Upper lobe of left lung (tissue), 6 donors: Measurements from ENCODE around the gene KDM5C. TPM values are rescaled to one million over a fixed set of nuclear protein-coding genes. Genes with fewer than 3 reads are reported as not detected.

ENCODE experiments used
- ATAC-seq, 2 donors: fragments of 200-7000 bp; cut with Tn5 transposase; one replicate each; pipeline ENCODE4 v1.9.1; 2022; ENCODE audit warnings: mild to moderate bottlenecking in 2 of 2, moderate library complexity in 2 of 2; ENCODE audit not compliant: low FRiP score in 2 of 2
- DNase-seq, 2 donors: peaks; one replicate each; pipeline ENCODE4 v3.0.0-alpha.2; 2019 to 2020
- H3K27ac ChIP-seq, 4 donors: fragments of 200-600 bp; sonication (generic); one replicate each; pipeline ENCODE4 v1.5.1; 2016 to 2019
- H3K27me3 ChIP-seq, 4 donors: fragments of 200-600 bp; sonication (generic); one replicate each; pipeline ENCODE4 v1.5.1; 2017 to 2019
- H3K36me3 ChIP-seq, 4 donors: fragments of 200-600 bp; sonication (generic); one replicate each; pipeline ENCODE4 v1.5.1; 2016 to 2019
- H3K4me1 ChIP-seq, 4 donors: fragments of 200-600 bp; sonication (generic); one replicate each; pipeline ENCODE4 v1.5.1; 2018 to 2019
- H3K4me3 ChIP-seq, 4 donors: fragments of 200-600 bp; sonication (generic); one replicate each; pipeline ENCODE4 v1.5.1; 2017 to 2019; ENCODE audit warnings: mild to moderate bottlenecking in 2 of 4, moderate library complexity in 1 of 4
- H3K9me3 ChIP-seq, 4 donors: fragments of 200-600 bp; sonication (generic); one replicate each; pipeline ENCODE4 v1.5.1; 2018 to 2019
- CTCF ChIP-seq, 6 experiments: fragments of 450-650 bp in 4 of 6; fragments of 200-600 bp in 2 of 6; sonication (generic) in 2 of 6; IDR thresholded peaks; one replicate each; pipeline ENCODE4 v1.5.1; 2016 to 2019; ENCODE audit warnings: antibody characterized with exemption in 6 of 6
- EP300 ChIP-seq, 4 donors: sonication (generic); formaldehyde crosslinking; IDR thresholded peaks; one replicate each; pipeline ENCODE4 v1.5.1; 2017; ENCODE audit warnings: antibody characterized with exemption in 4 of 4, control low read depth in 2 of 4
- POLR2A ChIP-seq, 4 donors: fragments of 450-650 bp; IDR thresholded peaks; one replicate each; pipeline ENCODE4 v1.5.1; 2016 to 2017; ENCODE audit warnings: antibody characterized with exemption in 4 of 4, mild to moderate bottlenecking in 2 of 4
- POLR2AphosphoS5 ChIP-seq, 2 donors: sonication (generic); formaldehyde crosslinking; IDR thresholded peaks; one replicate each; pipeline ENCODE4 v1.5.1; 2017; ENCODE audit warnings: antibody characterized with exemption in 2 of 2
- WGBS, 2 donors: methylation state at CpG; one replicate each; pipeline ENCODE4 v1.1.5; 2017 to 2018; 5-methylcytosine and 5-hydroxymethylcytosine counted together
- total RNA-seq, 6 donors: library from RNA; depleted of rRNA in 4 of 6; stranded (reverse); fragments of >200 nt in 4 of 6; gene quantifications; one replicate each; pipeline versions ENCODE4 v1.1.0 to v1.2.1, GENCODE V29; 2016 to 2021
- donor health status: DM: no; HTN: no; CAD: no; lungs with moderate emphysema.
- donor health status: DM: no; HTN: yes; CAD: no; lungs with severe emphysema.

Gene KDM5C
- total RNA-seq, 6 donors from 2014 or later = 79.0 to 171 (median 108) TPM

GRCh38 chrX:53255738-53256191 lies 30.8 kb upstream of the KDM5C start:
- WGBS, 2 donors = 84 to 100% methylated on average over 4 of the region's 9 CpGs
- Histone ChIP-seq H3K27ac (no peak overlapping the region), H3K36me3 (peaks cover 0 to 7% (median 2%) of the 10 kb centered on the region in 4 donors), H3K4me3 (no peak overlapping the region), H3K27me3 (no peaks in the 10 kb centered on the region), H3K9me3 (no peaks in the 10 kb centered on the region), H3K4me1 (no peaks in the 10 kb centered on the region)
- no peak for TF ChIP-seq CTCF (IDR thresholded peaks at IDR 0.05)
- TF ChIP-seq POLR2A (IDR thresholded peaks at IDR 0.05) = no peak
- no peak for TF ChIP-seq EP300 (IDR thresholded peaks at IDR 0.05)
- TF ChIP-seq POLR2AphosphoS5 (IDR thresholded peaks at IDR 0.05) = no peak
- DNase-seq (no peak), ATAC-seq (no peak)

- 92 to 100% methylated on average over 2 to 19 of the region's 22 CpGs for WGBS, 2 donors
- no peak for TF ChIP-seq CTCF (IDR thresholded peaks at IDR 0.05)
- no peak for TF ChIP-seq POLR2AphosphoS5 (IDR thresholded peaks at IDR 0.05)
- no peak for TF ChIP-seq EP300 (IDR thresholded peaks at IDR 0.05)
- no peak for TF ChIP-seq POLR2A (IDR thresholded peaks at IDR 0.05)
- no peak for ATAC-seq
- Histone ChIP-seq H3K4me1 (no peaks in the 10 kb centered on the region), H3K4me3 (no peak overlapping the region), H3K27ac (no peak overlapping the region), H3K27me3 (no peaks in the 10 kb centered on the region), H3K36me3 (peaks cover 0 to 12% (median 5%) of the 10 kb centered on the region in 4 donors), H3K9me3 (no peaks in the 10 kb centered on the region)
- DNase-seq = no peak
Observed at GRCh38 chrX:53254570-53255461, 29.8 kb upstream of the KDM5C start.

- H3K4me1 ChIP-seq = no peaks in the 10 kb centered on the region
- TF ChIP-seq POLR2AphosphoS5 (IDR thresholded peaks at IDR 0.05) (no peak), POLR2A (IDR thresholded peaks at IDR 0.05) (no peak), EP300 (IDR thresholded peaks at IDR 0.05) (no peak), CTCF (IDR thresholded peaks at IDR 0.05) (no peak)
- no peak overlapping the region for H3K27ac ChIP-seq
- no peak overlapping the region for H3K4me3 ChIP-seq
- no peaks in the 10 kb centered on the region for H3K9me3 ChIP-seq
- WGBS, 2 donors = 85 to 94% methylated on average over 3 of the region's 3 CpGs
- peaks cover 0 to 12% (median 5%) of the 10 kb centered on the region in 4 donors for H3K36me3 ChIP-seq
- ATAC-seq (no peak), DNase-seq (no peak)
- H3K27me3 ChIP-seq = no peaks in the 10 kb centered on the region
Observed at GRCh38 chrX:53253293-53254020, 28.4 kb upstream of the KDM5C start.

GRCh38 chrX:53251307-53251706 lies 26.3 kb upstream of the KDM5C start:
- Histone ChIP-seq H3K27me3 (no peaks in the 10 kb centered on the region), H3K4me1 (no peaks in the 10 kb centered on the region), H3K27ac (no peak overlapping the region), H3K4me3 (no peak overlapping the region), H3K36me3 (peaks cover 0 to 12% (median 5%) of the 10 kb centered on the region in 4 donors), H3K9me3 (no peaks in the 10 kb centered on the region)
- TF ChIP-seq POLR2A (IDR thresholded peaks at IDR 0.05) (no peak), POLR2AphosphoS5 (IDR thresholded peaks at IDR 0.05) (no peak), CTCF (IDR thresholded peaks at IDR 0.05) (no peak), EP300 (IDR thresholded peaks at IDR 0.05) (no peak)
- 78 to 83% methylated on average over 2 of the region's 2 CpGs for WGBS, 2 donors
- no peak for ATAC-seq
- no peak for DNase-seq
